GM21390 (cell line): ENCODE results near the gene UNC93B1.
"Not testable (repeated sequence)": the region's sequence is repeated elsewhere in the genome, so short reads cannot be mapped to it uniquely, and the experiment has no call there.

Experiments
- ATAC-seq: cut with Tn5 transposase; IDR thresholded peaks from one replicate; pipeline ENCODE4 v1.9.1; 2021; ENCODE audit not compliant: unreplicated experiment

UNC93B1 gene

DNA sequence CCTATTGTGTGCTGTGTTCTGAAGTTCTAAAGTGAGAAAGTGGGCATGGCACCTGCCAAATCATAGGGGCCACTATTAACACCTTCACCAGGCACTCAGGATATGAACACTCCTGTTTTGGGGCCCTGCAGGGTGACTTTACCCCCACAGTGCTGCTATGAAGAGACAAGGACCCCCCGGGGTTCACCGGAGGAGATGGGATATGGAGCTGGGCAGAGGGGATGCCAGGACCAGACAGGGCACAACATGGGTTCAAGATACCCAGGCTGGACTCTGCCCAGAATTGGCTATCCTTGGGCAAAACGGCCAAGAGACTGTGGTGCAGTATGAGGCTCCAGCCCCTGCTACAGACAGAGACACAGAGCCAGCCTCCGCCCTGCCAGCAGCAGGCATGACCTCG is 9.5 kb downstream of the UNC93B1 start:
- not testable (repeated sequence) for ATAC-seq

DNA sequence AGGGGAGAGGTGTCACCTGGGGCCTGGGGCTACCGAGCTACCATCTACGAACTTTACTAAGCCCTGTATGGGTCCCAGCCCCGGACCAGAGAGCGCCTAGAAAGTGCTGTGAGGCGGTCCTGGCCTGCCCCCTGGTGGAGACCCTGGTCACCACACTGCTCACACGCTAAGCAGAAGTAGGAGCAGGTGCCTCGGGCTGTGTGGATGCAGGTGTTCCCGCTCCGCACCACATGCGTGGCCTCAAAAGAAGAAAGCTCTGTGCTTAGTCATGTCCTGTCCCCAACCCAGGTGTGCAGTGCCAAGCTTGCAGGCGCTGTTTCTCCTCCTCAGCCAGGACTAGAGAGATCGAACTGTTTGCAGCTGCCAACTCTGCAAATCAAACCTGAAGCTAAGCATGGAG is 10.1 kb downstream of the UNC93B1 start:
- not testable (repeated sequence) for ATAC-seq

DNA sequence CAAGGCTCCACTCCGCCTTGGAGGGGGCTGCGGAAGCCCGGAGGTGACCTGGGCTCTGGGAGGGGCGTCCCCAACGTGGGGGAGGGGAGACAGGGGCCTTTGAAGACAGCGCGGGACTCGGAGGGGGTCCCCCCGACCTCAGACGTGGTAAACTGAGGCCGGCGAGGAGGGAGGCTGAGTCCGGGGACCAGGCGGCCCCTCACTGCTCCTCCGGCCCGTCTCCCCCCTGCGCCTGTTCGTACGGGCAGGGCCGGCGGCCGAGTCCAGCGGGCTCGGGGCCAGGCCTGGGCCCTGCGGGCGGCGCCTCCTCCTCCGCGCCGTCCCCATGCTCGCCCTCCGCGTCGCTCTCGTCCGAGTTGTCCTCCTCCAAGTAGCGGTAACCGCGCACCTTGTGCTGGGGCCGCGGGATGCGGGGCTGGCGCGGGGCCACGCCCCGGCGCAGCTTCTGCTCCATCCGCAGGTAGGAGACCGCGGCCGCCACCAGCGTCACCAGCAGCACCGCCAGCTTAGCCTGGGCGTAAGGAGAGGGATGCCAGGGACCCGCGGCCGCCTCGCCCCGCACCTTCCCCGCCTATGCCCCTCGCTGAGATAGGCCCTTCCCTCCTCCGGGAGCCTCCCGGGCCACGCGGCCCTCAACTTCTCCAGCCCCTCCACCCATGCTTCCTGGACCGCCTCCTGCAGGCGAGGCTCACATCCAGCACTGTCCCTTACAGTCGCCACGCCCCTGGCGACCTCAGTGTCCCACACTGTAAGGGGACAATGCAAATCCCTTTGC is 12.4 kb downstream of the UNC93B1 start:
- ATAC-seq: not testable (repeated sequence)

DNA sequence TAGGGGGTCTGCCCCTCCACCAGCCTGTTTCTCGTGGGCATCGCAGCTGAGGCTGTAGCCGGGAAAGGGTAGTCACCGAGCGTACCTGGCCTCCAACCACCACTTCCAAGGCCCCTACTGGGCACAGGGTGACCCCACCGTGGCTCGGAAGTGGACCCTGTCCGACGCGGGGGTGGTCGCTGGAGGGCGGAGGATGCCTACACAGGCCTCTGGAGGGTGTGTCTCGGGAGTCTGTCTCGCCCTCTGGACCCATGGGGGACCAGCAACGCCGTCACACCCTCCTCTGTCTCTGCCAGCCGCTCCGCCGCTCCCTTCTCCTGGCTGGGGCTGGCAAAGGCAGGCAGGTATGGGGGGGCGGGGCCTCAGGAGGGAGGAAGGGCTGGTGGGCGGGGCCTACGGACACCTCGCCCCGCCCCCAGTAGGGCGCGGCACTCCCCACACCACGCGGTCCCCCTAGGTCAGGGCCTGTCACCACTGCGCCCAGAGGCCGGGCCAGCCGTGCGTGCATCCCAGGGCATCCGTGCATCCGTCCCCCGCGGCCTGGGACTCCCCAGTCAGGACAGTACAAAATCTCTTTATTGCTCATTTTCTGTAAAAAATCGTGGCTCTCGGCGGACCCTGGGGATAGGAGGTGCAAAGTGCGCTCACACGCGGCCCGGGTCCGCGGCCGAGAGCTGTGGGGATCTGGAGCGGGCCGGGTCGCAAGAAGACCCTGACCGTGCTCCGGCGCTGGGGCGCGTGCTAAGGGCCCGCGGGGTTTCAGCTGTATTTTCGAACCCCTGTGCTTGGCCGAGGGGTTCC is 13.2 kb downstream of the UNC93B1 start:
- ATAC-seq: not testable (repeated sequence)

DNA sequence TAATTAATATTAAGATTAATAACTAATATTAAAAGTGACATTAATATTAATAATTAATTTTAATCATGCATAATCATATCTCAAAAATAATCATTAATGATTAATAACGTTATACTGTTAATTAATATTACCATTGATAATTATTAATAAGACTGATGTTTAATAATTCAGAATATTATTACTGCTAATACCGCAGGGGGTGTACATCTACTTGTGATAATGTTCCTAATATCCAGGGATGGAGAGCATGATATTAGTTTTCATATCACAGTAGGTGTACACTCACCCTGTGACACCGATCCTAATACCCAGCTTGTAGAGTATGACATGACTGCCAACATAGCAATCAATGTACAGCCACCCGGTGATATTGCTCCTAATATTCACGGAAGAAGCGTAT is 18.6 kb downstream of the UNC93B1 start:
- not testable (repeated sequence) for ATAC-seq

DNA sequence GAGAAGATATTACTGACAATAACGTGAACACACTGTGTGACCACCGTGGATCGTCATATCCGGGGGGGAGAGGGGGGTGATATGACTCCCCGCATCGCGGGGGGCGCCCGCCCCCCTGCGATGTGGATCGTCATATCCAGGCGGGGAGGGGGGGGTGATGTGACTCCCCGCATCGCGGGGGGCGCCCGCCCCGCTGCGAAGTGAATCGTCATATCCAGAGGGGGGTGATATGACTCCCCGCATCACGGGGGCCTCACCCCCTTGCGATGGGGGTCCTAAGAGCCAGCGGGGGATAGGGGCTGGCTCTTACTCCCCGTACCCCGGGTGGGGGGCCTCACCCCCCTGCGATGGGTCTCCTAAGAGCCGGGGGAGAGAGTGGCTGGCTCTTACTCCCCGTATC is 19.9 kb downstream of the UNC93B1 start:
- ATAC-seq: no peak

DNA sequence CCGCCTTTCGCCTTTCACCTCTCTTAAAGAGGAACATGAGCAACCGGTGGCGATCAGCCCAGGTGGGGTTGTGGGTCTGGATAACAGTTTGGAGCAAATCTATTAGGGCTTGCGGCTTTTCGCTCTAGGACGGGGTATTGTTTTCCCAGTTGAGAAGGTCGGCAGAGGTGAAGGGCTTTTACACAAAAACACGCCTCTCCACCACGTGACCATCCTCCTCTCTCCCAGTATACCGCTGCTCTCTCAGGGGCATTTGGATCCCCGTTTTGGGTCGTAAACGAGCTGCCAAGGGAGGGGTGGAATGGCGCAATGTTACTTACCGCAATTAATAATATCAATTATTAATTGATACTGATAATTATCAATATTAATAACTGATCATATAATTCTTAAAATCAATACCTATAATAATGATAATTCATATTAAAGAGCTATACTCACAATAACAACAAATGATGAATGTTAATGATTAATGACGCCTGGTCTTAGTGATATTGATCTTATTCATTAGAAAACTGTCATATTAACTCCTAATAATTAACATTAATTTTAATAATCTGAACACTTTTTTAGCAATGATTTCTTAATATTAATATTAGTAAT is 21.5 kb downstream of the UNC93B1 start:
- ATAC-seq: not testable (repeated sequence)

DNA sequence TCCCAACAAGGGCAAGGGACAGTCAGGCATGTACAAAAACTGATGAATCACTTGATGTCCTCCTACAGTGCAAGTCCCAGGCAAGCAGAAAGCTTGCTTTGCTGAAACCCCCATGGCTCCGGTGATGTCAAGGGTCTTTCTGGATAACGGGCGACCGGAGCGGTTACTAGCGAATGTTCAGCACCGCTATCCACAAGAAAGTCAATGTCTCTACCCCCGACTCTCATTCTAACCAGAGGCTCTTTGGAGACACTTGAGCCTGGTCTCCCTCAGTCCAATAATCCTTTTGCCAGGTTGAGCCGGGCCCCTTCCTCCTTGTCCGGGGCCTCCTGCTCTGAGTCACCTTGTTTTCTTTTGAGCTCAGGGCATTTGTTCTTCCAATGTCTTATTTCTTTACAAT is 22.7 kb downstream of the UNC93B1 start:
- ATAC-seq: not testable (repeated sequence)

DNA sequence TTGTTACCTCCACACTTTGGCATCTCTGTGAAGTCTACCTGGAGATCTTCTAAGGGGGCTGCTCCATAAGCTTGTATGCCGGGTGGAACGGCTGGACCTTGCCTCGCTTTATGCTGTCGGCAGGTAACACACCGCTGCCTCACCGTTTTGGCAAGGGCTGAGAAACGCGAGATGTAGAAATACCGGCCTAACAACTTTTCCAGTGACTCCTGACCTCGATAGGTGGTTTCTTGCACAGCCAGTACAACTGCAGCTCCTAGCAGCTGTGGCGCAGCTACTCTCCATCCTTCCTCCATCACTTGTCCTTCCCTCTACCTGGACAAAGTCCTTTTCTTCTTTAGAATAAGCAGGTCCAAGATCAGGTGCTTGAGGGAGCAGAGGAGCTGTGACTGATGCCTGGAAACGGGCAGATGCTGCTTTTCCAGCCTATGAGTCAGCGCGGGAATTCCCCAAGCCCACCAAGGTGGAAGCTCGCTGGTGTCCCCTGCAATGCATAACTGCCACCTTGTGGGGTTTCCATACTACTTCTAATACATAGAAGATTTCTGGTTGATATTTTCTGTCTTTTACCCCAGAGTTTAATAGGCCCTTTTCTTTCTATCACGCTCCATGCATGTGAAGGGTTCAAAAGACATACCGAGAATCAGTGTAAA is 25.0 kb downstream of the UNC93B1 start:
- ATAC-seq: not testable (repeated sequence)

DNA sequence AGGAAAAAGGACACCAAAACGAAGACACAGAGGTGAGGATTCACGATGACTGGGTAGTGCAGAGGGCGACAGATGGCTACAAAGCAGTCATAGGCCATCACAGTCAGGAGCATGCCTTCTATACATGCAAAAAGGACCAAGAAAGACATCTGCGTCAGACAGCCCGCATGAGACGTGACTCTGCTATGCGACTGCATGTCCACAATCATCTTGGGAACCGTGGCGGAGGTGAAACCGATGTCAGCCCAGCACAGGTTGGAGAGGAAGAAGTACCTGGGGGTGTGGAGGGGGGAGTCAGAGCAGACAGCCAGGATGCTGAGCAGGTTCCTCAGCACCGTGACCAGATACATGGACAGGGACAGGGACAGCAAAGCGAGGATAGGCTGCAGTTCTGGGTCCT is 29.2 kb downstream of the UNC93B1 start:
- not testable (repeated sequence) for ATAC-seq

DNA sequence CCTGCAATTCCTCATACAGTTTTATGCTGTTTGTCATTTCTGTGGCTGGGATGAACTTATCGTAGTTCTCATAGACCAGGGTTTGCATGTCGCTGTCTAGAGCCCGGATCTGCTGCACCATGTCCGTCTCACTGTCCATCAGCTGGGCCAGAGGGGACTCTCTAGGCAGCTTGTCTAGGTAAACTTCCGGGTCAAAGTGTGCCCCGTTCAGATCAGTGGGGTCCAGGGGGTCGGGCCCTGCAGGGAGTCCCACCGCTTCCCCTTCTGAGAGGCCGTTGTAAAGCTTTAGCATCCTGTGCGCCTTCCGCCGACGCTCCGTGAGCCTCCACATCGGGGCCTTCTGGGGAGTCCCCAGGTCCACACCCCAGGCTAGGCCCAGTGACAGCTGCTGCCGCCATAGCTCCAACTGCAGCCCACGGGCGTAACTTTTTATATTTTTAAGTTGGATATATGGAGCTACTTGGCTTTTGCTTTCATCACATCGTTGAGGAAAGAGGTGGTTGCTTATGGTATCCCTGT is 38.0 kb downstream of the UNC93B1 start:
- ATAC-seq: not testable (repeated sequence)

DNA sequence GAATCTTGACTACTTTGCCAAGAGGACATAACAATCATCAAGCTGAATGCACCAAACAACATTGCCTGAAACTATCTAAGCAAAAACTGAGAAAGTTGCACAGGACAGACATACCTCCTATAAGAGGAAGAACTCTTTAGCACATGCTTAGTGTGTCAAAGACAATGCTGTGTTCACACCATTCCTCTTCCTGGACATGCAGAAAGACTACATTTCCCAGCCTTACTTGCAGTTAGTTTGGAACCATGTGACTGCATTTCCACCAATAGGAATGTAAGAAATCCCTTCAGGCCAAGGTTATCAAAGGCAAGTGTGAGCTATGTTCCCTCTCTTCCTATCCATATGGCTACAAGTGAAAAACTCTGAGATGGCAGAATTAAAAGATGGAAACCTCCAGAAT is 39.2 kb downstream of the UNC93B1 start:
- ATAC-seq: not testable (repeated sequence)

DNA sequence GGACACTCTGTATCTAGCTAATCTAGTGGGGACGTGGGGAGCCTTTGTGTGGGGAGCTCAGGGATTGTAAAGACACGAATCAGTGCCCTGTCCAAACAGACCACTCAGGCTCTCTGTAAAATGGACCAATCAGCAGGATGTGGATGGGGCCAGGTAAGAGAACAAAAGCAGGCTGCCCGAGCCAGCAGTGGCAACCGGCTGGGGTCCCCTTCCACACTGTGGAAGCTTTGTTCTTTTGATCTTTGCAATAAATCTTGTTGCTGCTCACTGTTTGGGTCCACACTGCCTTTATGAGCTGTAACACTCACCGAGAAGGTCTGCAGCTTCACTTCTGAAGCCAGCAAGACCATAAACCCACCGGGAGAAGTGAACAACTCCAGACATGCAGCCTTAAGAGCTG is 40.0 kb downstream of the UNC93B1 start:
- not testable (repeated sequence) for ATAC-seq

DNA sequence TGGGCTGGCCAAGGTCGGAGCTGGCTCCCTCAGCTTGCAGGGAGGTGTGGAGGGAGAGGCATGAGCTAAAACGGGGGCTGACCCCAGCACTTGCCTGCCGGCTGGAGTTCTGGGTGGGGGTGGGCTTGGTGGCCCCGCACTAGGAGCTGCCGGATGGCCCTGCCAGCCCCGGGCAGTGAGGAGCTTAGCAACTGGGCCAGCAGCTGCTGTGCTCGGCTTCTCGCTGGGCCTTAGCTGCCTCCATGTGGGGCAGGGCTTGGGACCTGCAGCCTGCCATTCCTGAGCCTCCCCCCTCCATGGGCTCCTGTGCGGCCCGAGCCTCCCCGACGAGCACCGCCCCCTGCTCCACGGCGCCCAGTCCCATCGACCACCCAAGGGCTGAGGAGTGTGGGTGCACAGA is 40.7 kb downstream of the UNC93B1 start:
- ATAC-seq: not testable (repeated sequence)

DNA sequence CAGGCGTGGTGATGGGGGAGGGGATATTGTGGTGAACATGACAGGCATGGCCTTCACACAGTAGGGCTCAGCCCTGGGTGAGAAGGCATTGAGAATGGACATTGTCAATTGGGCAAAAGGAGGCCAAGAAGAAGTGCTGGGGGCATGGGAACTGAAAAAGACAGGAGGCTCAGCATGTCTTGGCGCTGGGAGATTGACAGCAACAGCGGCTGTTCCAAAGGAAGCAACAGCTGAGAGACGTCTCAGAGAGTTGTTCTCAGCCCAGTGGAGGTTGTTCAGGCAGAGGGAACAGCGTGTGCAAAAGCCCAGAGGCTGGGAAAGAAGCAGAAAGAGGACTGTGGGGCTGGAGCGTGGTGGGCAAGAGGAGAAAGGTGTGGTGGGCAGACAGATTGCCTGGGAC is 47.7 kb downstream of the UNC93B1 start:
- not testable (repeated sequence) for ATAC-seq

DNA sequence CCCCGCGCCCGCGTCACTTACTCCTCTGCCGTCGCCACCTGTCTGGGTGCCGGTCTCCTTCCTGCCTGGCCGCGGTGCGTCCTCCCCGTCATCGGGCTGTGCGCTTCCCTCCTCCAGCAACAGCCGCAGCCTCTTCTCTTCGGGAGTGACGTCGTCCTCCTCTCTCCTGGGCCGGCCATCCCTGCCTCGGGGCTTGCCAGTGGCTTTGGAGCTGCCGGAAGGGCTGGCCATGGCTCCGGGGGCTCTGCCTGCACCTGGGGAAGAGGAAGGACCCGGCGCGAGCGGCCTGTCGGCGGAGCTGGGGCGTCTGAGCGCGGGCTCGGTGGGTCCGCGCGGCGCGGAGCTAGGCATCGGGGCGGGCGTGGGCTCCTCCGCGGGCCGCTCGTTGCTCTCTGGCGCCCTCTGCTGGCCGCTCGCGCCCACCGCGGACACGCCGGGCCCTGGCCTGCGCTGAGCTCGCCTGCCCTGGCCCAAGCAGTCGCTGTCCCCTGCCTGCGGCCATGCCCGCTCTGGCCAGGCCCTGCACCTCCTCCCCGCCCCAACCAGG is 48.4 kb downstream of the UNC93B1 start:
- ATAC-seq: not testable (repeated sequence)

DNA sequence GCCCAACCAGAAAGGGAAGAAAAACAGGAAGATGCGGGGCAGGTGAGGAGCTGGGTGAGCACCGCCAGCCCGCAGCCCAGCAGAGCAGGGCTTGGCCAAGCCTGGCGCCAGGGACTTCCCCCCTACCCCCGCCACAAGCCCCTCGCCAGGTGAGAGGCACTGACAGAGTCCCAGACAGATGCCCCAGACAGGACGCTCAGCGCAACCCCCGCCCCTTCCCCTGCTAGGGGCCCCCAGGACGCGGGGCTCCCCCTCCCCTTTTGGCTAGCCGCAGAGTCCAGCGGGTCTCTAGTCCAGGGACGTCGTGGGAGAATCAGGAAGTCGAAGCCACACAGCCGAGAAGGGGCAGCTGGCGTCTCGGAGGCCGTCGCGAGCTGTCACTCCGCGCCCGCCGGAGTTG is 48.9 kb downstream of the UNC93B1 start:
- ATAC-seq: not testable (repeated sequence)

DNA sequence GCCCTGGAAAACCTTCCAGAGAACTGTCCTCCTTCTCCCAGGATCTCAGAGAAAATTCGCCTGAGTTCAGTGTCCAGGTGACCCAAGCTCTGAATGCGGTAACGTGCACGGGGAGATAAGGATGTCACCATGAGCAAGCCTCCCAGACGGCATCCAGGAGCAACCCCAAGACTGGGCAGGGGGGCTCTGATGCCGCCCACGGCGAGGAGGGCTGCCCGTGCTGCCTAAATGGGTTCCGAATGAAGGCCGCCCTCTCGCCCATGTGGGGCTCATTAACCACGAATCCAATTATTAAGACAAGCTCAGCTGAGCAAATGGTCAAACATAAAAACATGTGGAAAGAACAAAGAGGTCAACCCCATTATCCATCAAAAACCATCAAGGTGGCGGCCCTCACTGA is 49.6 kb downstream of the UNC93B1 start:
- not testable (repeated sequence) for ATAC-seq

DNA sequence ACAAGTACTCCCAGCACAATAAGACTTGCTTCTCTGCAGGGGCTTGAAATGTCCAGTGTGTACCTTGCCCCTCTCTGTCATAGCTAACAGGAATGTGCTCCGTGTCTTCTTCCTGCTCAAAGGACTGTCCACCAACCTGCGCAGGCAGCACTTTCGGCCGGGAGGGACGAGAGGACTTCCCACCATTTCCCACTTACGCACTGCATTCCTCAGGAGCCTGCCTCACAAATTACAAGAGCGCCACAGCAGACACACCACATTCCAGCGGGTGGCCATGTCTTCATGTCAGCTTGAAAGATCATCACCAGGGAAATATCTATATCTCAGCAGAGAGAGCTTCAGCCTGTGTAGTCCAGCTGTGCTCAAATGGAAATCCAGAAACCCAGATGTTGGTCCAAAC is 53.2 kb downstream of the UNC93B1 start:
- not testable (repeated sequence) for ATAC-seq

DNA sequence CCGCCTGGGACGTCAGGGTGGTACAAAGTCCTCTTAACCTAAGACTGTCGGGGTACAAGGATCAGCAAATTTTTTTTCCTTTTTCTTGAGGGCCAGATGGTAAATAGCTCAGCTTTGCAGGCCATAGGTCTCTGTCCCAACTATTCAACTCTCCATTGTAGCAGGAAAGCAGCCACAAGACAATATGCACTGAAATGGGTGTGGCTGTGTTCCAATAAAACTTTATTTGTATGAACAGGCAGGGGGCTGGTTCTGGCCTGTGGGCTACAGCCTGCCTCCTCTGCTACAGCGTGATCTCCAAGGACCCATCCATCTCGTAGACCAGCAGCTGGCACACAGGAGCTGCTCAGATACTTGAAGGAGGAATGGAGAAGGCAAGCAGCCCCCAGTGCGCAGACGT is 56.1 kb downstream of the UNC93B1 start:
- not testable (repeated sequence) for ATAC-seq

DNA sequence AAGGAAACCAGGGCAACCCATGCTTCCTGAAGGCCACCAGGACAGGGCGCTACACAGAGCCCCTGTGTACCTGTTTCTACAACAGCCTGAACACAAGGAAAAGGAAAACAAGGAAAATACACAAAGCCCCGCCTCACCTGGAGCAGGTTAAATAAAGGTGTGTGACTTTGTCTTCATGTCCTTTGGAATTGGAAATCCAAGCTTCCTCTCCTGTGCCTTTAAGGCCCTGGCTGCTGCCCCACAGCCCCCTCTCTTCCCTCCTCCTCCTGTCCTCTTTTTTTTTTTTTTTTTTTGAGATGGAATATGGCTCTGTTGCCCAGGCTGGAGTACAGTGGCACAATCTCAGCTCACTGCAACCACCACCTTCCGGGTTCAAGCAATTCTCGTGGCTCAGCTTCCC is 57.5 kb downstream of the UNC93B1 start:
- ATAC-seq: not testable (repeated sequence)
